ENCODE measurements around the gene FBF1.
"Not testable (repeated sequence)": the region's sequence is repeated elsewhere in the genome, so short reads cannot be mapped to it uniquely, and the experiment has no call there.

Gene FBF1

DNA sequence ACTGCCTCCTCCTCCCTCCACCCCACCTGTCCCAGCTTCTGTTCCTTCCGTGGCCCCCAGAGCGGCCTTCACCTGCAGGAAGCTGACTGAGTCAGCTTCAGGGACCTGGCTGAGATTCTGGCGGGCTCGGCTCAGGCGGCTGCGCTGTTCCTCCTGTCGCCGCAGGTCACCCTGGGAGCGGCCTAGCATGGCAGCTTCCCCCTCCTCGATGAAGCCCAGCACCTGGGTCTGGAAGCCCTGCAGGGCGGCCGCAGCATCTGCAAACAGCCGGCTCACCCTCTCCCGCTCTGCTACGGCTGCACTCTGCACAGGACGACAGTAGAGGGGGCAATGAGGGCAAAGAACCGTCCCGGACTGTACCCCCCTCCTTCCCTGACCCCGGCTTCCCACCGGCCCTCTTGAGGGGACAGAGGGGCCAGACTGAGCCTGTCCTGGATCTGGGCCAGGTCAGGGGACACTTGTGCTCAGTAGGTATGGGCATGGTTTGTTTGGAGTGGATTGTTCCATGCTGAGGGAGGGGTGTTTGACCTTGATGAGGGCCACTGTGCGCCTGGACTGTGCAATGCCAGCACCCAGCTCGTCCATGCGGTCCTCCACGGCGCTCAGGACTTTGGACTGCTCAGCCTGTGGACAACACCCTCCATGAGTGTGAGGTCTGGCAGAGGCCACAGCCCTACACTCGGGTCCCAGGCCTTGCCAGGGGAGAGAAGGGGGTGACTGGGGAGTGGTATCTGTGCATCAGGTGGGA is 64.5 kb downstream of the FBF1 start:
- no peak for DNase-seq (ENCODE audit: low read depth)

DNA sequence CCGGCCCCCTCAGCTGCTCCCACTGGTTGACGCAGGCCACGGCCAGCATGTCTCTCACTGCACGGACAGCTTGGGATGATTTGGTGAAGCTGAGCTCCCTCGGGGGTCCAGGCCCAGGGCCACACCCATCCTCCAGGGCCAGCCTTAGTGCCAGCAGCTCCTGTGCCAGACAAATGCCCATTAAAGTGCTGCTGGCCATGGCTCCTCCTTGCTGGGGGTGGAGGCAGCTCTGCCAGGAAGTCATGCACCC is 65.0 kb downstream of the FBF1 start:
- DNase-seq (ENCODE audit: low read depth): no peak

DNA sequence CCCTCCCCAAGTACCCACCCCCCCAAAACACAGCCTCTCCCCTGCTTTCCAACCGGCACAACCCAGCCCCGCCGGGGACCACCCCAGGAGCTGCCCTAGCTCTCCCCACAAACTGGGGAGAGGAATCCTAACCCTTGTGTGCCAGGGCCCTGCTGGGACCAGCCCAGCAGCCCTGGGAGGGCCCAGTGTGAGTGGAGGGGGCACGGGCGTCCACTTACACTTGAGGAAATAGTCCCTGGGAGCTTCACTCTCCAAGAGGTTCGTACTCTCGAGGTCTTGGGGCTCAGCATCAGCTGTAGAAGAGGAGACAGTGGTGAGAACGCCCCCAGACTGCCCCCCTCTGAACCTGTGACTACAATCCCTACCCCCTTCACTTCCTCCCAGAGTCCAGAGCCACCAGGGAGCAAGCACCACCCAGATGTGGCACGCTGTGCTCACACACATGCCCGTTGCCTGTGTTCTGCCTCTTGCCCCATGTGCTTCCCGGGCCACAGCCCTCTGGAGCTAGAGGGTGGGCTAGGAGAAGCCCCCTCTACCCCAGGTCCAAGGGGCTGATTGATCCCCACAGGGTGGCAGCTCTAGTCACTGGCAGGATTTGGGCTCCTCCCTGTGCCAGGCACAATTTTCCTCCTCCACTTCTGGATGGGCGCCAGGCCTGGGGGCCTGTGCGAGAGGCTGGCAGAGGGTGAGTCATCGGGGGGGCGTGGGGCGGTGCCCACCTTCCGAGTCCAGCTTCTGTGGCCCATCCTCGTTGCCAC is 65.5 kb downstream of the FBF1 start:
- DNase-seq (ENCODE audit: low read depth): no peak

DNA sequence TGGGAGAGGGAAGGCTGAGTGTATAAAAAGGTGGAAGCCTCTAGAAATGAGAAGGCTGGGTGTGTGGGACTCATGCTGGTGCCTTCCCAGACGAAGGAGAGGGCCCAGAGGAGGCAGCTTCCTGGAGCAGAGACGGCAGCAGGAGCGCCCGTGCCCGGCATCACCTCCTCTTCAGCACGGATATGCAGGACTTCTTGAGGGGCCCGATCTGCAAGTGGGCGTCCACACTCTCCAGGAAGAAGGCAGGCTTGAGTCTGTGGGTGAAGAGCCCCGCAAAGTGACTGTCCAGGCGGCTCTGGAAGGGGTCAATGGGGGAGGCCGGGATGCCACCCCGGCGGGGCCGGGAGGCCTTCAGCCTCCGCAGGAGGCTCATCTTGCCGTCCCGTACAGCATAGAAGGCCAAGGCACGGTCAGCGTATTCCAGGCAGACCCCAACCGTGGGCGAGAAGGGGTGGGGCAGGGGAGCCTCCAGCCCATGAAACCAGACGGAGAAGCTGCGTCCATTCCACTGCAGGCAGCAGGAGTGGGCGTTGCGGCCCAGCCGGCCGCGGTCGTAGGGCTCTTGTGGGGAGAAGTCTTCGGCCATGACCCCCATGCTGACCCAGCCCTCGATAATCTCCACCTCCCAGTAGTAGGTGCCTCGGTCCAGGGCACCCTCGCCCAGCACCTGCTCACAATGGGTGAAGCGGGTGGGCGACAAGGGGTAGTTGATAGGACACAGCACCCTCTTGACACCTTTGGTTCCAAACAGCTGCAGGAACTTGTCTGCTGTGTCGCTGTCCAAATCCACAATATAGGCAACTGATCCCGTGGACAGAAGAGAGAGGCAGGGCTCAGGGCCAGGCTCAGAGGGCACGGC is 66.3 kb downstream of the FBF1 start:
- no peak for DNase-seq (ENCODE audit: low read depth)

DNA sequence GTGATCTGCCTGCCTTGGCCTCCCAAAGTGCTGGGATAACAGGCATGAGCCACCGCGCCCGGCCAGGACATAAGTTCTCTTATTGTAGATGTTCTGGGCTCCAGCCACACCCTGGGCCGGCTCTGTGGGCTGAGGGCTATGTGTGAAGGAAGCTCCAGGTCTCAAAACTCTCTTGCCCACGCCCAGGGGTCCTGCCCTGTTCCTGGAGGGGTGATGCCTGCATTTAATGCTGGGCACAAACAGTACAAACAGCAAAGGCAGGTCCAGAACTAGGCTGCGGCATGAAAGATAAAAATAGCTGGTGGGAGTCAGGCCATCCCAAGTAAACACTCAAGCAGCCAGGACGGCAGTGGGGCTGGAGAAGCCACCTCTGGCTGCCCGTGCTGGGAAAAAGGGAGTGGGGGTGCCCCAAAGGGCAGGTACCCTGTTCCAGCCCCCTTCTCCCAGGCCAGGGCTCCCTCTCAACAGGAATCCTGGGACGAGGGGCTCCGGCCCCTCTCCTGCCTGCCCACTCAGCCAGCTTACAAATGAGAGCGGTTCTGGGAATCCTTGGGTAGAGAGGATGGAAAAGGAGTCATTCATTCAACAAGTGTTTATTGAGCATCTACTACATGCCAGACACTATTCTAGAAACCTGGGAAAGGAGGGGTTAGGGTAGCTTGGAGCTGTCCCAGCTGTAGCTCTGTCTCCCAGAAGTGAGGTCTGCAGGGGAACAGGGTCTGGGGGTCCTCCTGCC is 67.1 kb downstream of the FBF1 start:
- DNase-seq (ENCODE audit: low read depth): no peak

DNA sequence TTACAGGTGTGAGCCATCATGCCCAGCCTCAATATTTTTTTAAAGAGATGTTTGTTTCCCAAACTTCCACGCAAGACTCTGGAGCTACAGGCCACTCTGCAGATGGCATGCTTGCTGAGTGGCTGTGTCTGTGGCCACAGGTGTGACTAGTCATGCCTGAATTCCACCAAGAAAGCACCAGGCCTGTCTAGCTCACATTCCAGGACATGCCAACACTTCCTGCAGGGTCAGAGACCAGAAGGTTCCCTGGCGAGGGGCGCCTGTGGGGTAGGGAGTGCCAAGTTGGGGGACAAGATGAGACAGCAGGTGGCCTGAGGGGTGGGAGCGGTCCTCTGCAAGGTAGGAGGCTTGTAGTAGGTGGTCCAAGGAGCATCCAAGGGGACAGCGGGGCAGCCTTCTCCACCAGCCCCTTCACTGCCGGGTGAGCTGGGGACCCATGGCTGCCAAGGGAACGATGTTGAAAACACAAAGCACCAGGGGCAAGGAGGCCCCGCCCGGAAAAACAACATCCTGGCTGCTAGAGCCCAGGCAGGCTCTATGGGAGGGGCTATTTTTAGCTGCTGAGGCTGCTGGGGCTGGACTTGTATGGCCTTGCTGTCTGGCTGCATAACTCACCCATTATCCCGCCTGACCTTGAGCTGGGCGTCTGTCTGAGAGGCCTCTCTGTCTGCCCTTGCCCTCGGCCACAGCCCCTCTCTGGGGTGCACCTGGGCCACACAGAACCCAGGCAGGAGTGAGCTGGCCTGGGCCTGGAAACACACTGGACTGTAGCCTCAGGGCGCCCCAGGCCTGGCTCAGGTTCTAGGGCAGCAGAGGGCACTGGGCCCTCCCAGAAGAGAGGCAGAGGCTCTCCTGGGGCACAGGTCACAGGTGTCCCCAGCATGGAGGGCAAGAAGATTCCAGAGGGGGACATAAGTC is 68.1 kb downstream of the FBF1 start:
- peak; percentile 79 for DNase-seq (ENCODE audit: low read depth)

DNA sequence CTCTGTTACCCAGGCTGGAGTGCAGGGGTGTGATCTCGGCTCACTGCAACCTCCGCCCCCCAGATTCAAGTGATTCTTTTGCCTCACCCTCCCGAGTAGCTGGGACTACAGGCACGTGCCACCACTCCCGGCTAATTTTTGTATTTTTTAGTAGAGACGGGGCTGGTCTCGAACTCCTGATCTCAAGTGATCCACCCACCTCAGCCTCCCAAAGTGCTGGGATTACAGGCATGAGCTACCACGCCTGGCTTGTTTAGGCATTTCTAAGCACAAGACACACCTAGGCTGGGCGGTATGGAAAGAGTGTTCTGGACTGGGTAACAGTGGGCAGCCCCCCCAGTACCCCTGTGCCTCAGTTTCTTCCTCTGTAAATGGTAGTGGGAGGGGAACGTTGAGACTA is 70.6 kb downstream of the FBF1 start:
- DNase-seq (ENCODE audit: low read depth): not testable (repeated sequence)

DNA sequence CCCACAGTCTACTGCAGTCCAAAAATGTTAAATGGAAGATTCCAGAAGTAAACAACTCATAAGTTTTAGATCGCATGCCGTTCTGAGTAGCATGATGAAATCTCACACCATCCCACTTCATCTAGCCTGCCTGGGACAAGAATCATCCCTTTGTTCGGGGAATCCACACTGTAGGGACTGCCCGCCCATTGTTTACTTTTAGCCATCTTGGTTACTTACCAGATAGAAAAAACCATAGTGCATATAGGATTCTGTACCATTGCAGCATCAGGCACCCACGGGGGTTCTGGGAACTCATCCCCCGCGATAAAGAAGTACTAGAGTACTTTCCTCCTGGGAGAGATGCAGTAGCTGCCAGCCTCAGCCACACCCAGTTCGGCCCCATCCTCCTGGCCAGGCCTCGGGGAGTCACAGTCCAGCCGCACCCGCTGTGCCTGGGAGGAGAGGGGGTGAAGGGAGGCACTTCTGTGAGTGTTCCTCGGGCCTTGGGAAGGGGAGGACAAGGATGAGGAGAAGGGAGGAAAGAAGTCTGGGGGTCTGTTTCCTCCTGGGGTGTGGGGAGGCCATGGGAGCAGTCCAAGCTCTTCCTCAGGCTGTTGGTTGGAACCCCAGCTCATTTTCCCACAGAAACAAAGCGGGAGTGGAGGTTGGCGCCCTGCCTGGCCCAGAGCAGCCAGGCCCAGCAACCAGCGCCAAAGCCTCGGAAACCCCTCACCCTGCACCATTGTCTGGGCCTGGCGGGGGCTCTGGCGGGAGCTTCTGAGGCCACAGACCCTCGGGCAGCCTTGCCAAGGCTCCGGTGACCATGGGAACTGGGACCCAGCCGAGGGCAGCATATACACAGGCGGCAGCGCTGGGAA is 71.3 kb downstream of the FBF1 start:
- peak; percentile 57 for DNase-seq (ENCODE audit: low read depth)

DNA sequence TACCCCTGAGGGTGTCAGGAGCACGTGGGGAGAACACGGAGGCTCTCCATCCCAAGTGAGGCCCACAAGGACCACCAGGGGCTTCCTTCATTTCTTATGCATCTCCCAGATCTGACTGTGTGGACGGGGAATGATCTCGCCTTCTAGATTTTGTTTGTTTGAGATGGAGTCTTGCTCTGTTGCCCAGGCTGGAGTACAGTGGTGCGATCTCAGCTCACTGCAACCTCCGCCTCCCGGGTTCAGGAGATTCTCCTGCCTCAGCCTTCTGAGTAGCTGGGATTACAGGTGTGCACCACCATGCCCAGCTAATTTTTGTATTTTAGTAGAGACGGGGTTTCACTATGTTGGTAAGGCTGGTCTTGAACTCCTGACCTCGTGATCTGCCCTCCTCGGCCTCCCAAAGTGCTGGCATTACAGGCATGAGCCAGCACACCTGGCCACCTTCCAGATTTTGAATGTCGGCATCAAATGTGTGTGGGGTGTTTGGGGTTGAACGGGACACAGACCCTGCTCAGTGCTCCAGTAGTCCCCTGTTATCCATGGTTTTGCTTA is 72.0 kb downstream of the FBF1 start:
- not testable (repeated sequence) for DNase-seq (ENCODE audit: low read depth)

DNA sequence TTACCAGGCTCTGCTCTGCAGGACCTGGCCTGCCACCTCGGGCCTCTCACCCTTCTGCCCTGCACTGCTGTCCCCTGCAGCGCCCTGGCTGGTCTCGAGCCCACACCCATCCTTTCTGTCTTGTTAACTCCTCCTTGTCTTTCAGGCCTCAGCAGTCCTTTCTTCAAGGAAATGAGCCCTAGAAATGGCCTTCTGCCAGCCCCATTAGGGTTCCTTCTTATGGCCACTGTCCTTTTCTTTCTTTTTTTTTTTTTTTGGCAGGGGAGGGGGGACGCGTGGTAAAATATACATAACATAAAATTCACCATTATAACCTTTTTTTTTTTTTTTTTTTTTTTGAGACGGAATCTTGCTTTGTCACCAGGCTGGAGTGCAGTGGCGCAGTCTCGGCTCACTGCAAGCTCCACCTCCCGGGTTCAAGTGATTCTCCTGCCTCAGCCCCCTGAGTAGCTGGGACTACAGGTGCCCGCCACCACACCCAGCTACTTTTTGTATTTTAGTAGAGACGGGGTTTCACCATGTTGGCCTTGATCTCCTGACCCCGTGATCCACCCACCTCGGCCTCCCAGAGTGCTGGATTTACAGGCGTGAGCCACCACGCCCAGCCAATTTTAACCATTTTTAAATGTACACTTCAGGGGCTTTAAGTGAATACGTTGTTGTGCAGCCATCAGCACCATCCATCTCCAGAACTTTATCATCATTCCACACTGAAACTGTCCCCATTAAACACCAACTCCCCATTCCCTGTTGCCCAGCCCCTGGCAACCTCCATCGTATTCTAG is 75.2 kb downstream of the FBF1 start:
- DNase-seq (ENCODE audit: low read depth): not testable (repeated sequence)

DNA sequence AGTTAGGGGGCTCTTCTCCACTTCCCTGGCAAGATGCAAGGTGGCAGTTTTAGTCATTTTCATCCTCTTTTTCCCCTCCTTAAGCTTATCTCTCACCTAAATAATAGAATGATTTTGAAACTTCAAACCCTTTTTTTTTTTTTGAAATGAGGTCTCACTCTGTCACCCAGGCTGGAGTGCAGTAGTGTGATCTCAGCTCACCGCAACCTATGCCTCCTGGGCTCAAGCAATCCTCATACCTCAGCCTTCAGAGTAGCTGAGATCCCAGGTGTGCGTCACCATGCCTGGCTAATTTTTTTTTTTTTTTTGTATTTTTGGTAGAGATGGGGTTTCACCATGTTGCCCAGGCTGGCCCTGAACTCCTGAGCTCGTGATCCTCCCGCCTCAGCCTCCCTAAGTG is 76.0 kb downstream of the FBF1 start:
- DNase-seq (ENCODE audit: low read depth): not testable (repeated sequence)

DNA sequence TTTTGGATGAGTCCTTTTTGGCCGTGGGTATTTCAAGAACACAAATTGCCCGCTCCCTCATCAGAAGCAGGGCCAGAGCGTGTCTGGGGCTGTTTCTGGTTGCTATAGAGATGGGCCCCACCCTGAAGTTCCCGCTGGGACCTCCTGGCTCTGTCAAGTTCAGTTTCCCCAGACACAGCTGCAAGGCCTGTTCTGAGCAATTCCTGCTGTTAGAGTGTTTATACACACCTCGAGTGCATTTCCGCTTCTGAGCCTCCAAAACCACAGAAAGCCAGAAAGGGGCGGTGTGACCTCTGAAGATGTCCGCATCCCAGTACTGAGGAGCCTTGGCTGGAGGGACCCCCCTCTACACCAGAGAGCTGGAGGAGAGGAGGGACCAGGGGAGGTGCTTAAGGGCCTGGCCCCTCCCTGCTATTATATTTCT is 76.4 kb downstream of the FBF1 start:
- DNase-seq (ENCODE audit: low read depth): peak; percentile 62

DNA sequence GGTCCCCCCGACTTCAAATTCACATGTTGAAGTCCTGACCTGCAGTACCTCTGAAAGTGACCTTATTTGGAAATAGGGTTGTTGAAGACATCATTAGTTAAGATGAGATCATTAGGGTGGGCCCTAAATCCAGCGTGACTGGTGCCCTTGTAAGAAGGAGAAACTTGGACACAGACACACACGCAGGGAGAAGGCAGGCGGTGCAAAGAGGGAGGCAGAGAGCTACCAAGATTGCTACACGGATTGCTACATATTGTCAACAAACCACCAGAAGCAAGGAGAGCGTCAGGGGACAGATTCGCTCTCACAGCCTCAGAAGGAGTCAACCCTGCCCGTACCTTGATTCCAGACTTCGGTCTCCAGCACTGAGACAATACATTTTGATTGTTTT is 78.9 kb downstream of the FBF1 start:
- DNase-seq (ENCODE audit: low read depth): no peak

Measured in fibroblast of the conjunctiva (primary cell).